GM03348 (cell line): ENCODE measurements around the gene STON1.
"Not testable (repeated sequence)": the region's sequence is repeated elsewhere in the genome, so short reads cannot be mapped to it uniquely, and the experiment has no call there.

Experiments used
- DNase-seq: peaks from one replicate; pipeline ENCODE4 v3.0.0; 2012; ENCODE audit warnings: low spot score

Gene STON1

DNA sequence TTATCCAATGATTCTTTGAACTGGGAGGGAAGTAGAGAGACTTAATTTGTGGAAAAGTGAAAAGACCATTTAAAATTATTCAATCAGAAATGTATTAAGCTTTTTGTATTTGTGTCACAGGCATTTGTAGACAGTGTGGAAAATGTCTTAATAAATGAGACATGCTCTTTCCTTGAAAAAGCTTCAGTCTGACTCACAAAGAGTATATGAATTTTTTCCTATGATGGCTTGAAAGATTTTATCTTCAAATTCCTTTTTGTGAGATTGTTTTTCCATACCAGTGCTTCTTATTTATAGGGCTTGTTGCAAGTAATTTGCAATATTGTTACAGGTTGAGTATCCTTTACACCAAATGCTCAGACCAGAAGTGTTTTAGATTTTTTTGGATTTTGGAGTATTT, 39.5 kb downstream of the STON1 start:
- DNase-seq = no peak

- DNase-seq = no peak
Observed at GRCh38 chr2:48572816-48573215, 42.9 kb downstream of the STON1 start.

DNA sequence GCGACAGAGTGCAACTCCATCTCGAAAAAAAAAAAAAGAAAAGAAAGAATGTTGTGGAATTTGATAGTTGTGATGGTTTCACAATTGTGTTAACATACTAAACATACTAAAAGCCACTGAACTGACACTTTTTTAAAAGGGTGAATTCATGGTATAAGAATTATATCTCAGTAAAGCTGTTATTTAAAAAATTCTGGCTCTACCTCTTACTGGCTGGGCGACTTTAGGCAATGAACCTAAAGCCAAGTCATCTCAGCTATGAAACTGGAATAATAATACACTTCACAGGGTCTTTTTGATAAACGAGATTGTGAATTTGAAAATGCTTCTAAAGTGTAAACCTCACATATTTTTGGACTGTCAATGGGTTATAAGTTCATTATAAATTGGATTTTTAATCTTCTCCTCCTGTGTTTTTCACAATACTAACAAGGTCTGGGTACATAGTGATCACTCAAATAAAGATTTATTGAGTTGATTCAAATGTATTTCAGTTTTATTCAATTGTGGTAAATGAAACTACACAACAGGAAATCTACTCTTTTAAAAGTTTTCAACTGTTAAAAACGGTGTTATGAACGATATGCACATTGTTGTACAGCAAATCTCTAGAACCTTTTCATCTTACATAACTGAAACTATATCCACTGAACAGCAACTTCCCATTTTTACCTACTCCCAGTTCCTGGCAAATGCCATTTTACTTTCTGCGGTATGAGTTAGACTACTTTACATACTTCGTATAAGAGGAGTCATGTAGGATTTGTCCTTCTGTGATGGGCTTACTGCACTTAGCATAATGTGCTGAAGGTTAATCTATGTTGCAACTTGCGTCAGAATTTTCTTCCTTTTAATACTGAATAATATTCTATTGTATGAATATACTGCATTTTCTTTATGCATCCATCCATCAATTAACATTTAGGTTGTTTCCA, 44.7 kb downstream of the STON1 start:
- no peak for DNase-seq

DNA sequence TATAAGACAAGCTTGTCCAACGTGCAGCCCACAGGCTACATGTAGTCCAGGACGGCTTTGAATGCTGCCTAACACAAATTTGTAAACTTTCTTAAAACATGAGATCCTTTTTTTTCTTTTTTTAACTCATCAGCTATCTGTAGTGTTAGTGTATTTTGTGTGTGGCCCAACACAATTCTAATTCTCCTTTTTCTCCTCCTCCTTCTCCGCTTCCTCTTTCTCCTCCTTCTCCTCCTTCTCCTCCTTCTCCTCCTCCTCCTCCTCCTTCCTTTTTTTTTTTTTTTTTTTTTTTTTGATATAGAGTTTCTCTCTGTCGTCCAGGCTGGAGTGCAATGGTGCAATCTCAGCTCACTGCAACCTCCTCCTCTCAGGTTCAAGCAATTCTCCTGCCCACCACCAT, 48.4 kb downstream of the STON1 start:
- no peak for DNase-seq

GRCh38 chr2:48583961-48584360, 54.0 kb downstream of the STON1 start:
- DNase-seq = no peak

DNA sequence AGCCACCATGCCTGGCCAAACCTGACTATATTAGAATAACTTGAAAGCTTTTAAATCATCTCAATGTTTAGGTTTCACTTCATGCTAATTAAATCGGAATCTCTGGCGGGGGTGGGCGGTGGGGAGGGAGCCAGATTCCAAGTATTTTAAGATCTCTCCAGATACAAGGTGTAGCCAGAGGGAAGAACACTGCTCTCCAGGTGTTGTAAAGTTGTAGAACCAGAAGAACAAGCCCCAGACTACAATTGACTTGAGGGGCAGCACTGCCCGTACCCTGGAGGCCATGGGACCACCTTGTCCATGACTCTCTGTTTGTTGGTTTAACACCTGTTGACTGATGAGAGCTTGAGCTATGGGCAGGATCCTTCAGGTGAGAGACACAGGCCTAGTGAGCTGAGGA, 54.6 kb downstream of the STON1 start:
- DNase-seq = no peak

DNA sequence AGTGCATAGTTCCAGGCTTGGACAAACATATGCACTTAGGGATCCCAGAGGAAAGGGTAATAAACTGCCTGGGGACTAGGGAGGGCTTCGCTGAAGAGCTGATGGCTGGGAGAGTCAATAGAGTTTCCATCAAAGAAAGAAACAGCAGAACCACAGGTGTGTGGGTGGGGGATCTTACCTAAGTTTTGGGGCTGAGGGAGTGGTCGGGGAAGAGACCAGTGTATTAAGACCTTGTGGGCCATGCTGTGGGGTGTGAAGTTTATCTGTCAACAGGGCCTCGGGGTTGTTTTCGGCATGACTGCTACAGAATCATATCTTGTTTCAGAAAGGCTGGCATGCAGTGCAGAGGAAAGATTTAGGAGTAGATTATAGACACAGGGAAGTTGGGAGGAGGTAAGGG, 56.5 kb downstream of the STON1 start:
- DNase-seq = no peak

DNA sequence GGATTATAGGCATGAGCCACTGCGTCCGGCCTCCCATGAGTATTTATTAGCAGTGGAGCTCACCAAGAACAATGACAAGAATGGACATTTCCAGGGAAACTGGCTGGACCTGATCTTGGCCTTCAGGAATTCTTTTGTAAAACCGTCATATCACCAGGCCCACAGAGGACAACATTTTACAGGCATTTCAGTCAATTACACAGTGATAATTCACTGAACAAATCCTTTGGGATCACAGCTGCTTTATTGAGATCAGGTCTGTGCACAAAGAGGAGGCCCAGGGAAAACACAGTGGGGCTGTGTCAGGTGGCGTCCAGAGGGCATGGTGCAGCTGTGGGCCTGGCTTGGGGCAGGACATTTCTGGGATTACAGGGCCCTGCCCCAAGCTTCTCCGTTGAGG, 57.6 kb downstream of the STON1 start:
- no peak for DNase-seq

DNA sequence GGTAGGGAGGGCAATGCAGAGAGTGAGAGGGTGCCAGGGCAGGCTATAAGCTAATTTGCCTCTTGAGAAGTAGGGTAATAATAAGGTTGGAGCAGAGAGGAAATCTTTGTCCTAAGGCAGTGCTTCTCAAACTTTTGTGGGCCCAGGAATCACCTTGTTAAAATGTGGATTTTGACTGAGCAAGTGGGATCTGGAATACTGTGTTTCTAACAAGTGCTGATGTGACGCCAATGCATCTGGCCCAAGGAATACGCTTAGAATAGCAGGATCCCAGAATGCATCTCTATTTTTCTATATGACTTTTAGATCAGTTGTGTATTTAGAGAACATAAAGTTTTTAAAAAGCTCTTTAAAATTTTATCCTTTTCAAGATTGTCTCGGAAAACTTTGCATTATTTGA, 58.0 kb downstream of the STON1 start:
- DNase-seq = no peak

DNA sequence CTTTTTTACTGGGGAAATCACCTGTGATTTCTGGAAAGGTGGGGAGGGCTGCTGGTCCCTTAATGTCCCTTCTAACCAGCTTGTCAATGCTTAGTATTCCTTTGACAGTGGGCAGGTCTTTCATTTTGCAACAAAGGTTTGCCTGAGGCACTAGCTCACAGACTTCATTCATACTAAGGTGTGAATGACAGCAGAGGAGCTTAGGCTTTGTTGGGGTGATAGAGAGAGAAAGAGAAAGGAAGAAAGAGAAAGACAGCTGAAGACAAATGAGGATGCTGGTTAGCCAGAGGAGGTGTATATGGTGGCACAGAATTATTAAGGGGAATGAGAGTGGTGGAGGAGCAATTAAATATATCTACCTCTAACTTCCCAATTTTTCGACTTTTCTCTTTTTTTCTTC, 58.8 kb downstream of the STON1 start:
- no peak for DNase-seq

GRCh38 chr2:48589170-48589767, 59.3 kb downstream of the STON1 start:
- peak; percentile 76 for DNase-seq

GRCh38 chr2:48590017-48590416, 60.1 kb downstream of the STON1 start:
- DNase-seq = no peak

GRCh38 chr2:48592067-48592466, 62.1 kb downstream of the STON1 start:
- no peak for DNase-seq

- not testable (repeated sequence) for DNase-seq
Observed at GRCh38 chr2:48596751-48597150, 66.8 kb downstream of the STON1 start.

DNA sequence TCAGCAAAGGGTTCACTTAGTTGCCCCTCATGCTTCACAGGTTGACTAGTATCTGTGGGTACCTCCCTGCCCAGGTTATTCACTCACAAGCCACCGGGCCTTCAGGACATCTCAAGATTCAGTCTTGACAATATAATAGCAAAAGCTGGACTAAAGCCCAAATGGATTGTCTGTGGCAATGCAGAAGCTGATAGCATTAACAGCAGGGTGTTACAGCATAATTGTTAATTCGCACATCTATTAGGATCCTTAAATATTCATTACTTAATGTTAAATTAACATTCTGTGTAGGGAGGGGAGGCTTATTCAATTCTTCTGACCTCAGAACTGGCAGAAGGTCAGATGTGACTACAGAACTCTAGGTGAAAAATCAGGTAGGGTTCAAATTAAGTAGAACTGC, 67.5 kb downstream of the STON1 start:
- DNase-seq = no peak

DNA sequence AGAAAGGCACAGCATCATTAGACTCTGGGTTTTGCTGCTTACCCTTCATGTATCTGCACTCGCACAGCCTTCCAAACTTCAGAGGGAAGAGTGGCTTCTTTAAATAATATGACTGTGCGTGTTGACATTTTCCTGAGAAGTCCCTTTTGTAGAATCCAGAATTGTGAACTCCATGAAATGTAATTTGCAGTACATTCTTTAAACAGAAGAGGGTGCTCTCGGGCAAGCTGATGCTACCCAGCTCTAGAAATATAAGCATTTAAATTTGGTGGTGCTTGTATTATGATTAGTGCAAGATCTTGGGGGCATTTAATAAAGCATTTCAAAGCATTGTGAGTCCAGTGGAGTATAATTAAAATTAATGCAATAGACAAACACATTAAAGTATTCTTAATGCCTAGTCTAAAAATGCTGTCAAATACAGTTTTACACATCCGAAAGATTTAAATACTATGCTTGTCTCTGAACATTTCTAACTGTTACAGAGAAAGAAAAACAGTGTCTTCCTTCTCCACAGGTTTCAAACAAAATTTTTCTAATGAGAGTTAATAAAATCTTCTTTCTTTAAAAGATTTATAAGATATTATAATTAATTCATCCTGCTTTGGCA, 70.4 kb downstream of the STON1 start:
- DNase-seq = peak; percentile 50

GRCh38 chr2:48600917-48601316, 71.0 kb downstream of the STON1 start:
- DNase-seq = peak; percentile 47

GRCh38 chr2:48601349-48601748, 71.4 kb downstream of the STON1 start:
- DNase-seq = no peak

GRCh38 chr2:48605482-48606175, 75.7 kb downstream of the STON1 start:
- no peak for DNase-seq

DNA sequence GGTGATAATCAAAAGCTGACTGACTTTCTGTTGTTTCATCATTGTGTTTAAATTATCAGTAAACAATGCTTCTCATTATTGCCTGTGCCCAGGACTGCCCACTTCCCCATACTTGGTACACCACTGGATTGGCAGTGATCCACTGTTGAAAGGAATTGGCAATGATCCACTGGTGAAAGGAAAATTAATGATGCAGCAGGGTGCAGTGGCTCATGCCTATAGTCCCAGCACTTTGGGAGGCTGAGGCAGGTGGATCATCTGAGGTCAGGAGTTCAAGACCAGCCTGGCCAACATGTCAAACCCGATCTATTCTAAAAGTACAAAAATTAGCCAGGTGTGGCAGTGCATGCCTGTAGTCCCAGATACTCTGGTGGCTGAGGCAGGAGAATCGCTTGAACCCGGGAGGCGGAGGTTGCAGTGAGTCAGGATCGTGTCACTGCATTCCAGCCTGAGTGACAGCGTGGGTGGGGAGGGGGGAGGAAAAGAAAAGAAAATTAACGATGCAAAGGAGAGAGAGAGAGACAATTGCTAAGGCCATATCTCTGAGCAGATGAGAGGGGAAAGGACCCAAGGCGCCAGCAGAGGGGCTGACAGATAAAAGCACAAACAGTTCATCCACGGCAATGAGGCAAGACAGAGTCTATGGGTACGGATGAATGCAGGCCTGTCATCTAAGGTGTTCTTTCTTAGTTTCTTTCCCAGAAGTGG, 77.5 kb downstream of the STON1 start:
- peak; percentile 18 for DNase-seq

GRCh38 chr2:48613211-48613610, 83.3 kb downstream of the STON1 start:
- no peak for DNase-seq

GRCh38 chr2:48614581-48614980, 84.6 kb downstream of the STON1 start:
- not testable (repeated sequence) for DNase-seq
